GM19328 (cell line): ENCODE data around the gene CEACAM18.
"Not testable (repeated sequence)": the region's sequence is repeated elsewhere in the genome, so short reads cannot be mapped to it uniquely, and the experiment has no call there.

Experiments
- ATAC-seq: cut with Tn5 transposase; IDR thresholded peaks from one replicate; pipeline ENCODE4 v1.9.1; 2021; ENCODE audit warnings: mild to moderate bottlenecking, moderate library complexity; ENCODE audit not compliant: unreplicated experiment

Gene CEACAM18

GRCh38 chr19:51478381-51479234 is at the start of gene CEACAM18:
TSS of gene CEACAM18 (plus strand) at chr19:51478539.
- no peak for ATAC-seq

GRCh38 chr19:51430221-51430620 is 48.1 kb upstream of the CEACAM18 start:
- ATAC-seq: no peak

- no peak for ATAC-seq
These were observed 47.2 kb upstream of the CEACAM18 start for GRCh38 chr19:51431124-51431523.

GRCh38 chr19:51433043-51433442 is 45.3 kb upstream of the CEACAM18 start:
- no peak for ATAC-seq

GRCh38 chr19:51434456-51434855 is 43.9 kb upstream of the CEACAM18 start:
- ATAC-seq: no peak

GRCh38 chr19:51439021-51439465 is 39.3 kb upstream of the CEACAM18 start:
- no peak for ATAC-seq

- ATAC-seq: no peak
These were observed 38.3 kb upstream of the CEACAM18 start for GRCh38 chr19:51440052-51440451.

GRCh38 chr19:51440846-51441409 is 37.4 kb upstream of the CEACAM18 start:
- no peak for ATAC-seq

GRCh38 chr19:51441410-51442390 is 36.6 kb upstream of the CEACAM18 start:
- peak; percentile 73 for ATAC-seq

- not testable (repeated sequence) for ATAC-seq
These were observed 30.8 kb upstream of the CEACAM18 start for GRCh38 chr19:51447510-51447909.

GRCh38 chr19:51448011-51448410 is 30.3 kb upstream of the CEACAM18 start:
- ATAC-seq: no peak

- no peak for ATAC-seq
These were observed 29.8 kb upstream of the CEACAM18 start for GRCh38 chr19:51448411-51449016.

GRCh38 chr19:51450730-51451307 is 27.5 kb upstream of the CEACAM18 start:
- ATAC-seq: no peak

- ATAC-seq: no peak
These were observed 21.6 kb upstream of the CEACAM18 start for GRCh38 chr19:51456541-51457290.

GRCh38 chr19:51457351-51458013 is 20.9 kb upstream of the CEACAM18 start:
- no peak for ATAC-seq

- ATAC-seq: no peak
These were observed 20.2 kb upstream of the CEACAM18 start, which contains the start of gene SIGLEC8 for GRCh38 chr19:51458051-51458645. TSS of gene SIGLEC8 (minus strand) at chr19:51458454. CDS start at chr19:51458387, 67 bp downstream.

GRCh38 chr19:51458899-51459505 is 19.3 kb upstream of the CEACAM18 start:
- ATAC-seq: no peak
